Measurements from ENCODE around the gene ALOX5.

Gene ALOX5

GRCh38 chr10:45444976-45445898 is 71.2 kb downstream of the ALOX5 start:
- DNase-seq, result no peak

- no peak for DNase-seq
Observed at GRCh38 chr10:45446858-45447257, 72.8 kb downstream of the ALOX5 start.

- DNase-seq, result peak; percentile 49
Observed at GRCh38 chr10:45447416-45447815, 73.4 kb downstream of the ALOX5 start.

GRCh38 chr10:45450866-45451265 is 76.8 kb downstream of the ALOX5 start:
- DNase-seq, result no peak

GRCh38 chr10:45451407-45451806 is 77.4 kb downstream of the ALOX5 start:
- DNase-seq, result no peak

GRCh38 chr10:45452268-45452667 is 78.3 kb downstream of the ALOX5 start:
- no peak for DNase-seq

- no peak for DNase-seq
Observed at GRCh38 chr10:45452743-45453452, 78.9 kb downstream of the ALOX5 start.

GRCh38 chr10:45453639-45454255 is 79.7 kb downstream of the ALOX5 start:
- no peak for DNase-seq

GRCh38 chr10:45454262-45454661 is 80.2 kb downstream of the ALOX5 start:
- DNase-seq, result no peak

- DNase-seq, result no peak
Observed at GRCh38 chr10:45454859-45455258, 80.8 kb downstream of the ALOX5 start.

- DNase-seq, result no peak
Observed at GRCh38 chr10:45456233-45456632, 82.2 kb downstream of the ALOX5 start.

GRCh38 chr10:45456822-45457221 is 82.8 kb downstream of the ALOX5 start:
- DNase-seq, result peak; percentile 33

- DNase-seq, result no peak
Observed at GRCh38 chr10:45457487-45457886, 83.5 kb downstream of the ALOX5 start.

GRCh38 chr10:45460235-45460878 is 86.3 kb downstream of the ALOX5 start:
- no peak for DNase-seq

GRCh38 chr10:45461034-45461433 is 87.0 kb downstream of the ALOX5 start:
- DNase-seq, result no peak

GRCh38 chr10:45463244-45464116 is 89.5 kb downstream of the ALOX5 start:
- no peak for DNase-seq

- DNase-seq, result no peak
Observed at GRCh38 chr10:45464958-45465567, 91.0 kb downstream of the ALOX5 start.

GRCh38 chr10:45466784-45467183 is 92.8 kb downstream of the ALOX5 start:
- DNase-seq, result no peak

- no peak for DNase-seq
Observed at GRCh38 chr10:45468079-45468478, 94.1 kb downstream of the ALOX5 start.

GRCh38 chr10:45470098-45471012 is 96.3 kb downstream of the ALOX5 start:
- DNase-seq, result no peak

- no peak for DNase-seq
Observed at GRCh38 chr10:45471059-45471458, 97.0 kb downstream of the ALOX5 start.

Measured in NCI-H1694 (cell line).